Middle frontal gyrus (tissue), 1 donor: Measurements from ENCODE around the gene UNC13C.

Experiments
- DNase-seq: peaks from one replicate; pipeline ENCODE4 v3.0.0-alpha.2; 2015; ENCODE audit warnings: low spot score; ENCODE audit errors: extremely low spot score

UNC13C gene

GRCh38 chr15:54017959-54018358 lies 39.7 kb downstream of the UNC13C start:
- DNase-seq: peak; percentile 5

DNA sequence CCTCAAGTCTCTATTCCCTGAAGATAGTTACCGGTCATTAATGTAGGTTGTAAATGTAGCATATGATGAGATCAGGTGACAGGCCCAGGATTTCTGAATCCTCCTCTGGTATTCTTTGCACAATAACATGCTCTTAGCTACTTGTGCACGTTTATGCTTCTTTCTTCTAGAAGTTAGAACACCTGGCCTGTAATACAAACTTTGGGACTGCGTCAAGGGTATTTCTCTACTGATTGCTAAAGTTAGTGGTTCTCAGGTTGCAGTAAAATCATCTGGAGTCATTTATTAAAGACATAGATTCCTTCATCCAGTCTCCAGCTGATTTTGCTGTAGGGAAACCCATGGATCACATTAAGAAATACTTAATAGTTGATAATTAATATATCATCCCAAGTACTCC lies 48.0 kb downstream of the UNC13C start:
- no peak for DNase-seq

DNA sequence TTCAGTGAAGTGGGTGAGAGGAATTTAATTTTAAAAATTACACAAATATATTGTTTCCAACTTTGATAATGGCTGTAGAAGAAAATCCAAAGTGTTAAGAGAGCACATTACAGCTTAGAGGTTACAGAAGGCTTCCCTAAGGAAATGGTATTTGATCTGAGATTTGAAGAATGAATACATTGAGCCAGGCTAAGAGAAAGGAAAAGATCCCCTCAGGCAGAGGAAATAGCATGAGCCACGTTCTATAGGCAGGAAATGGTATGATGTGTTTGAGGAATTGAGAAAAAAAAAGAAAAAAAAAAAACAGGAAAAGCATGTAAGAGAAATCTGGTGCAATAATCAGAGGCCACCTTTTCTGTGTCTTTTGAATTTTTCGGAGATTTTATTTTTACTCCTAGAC lies 48.6 kb downstream of the UNC13C start:
- DNase-seq: no peak

DNA sequence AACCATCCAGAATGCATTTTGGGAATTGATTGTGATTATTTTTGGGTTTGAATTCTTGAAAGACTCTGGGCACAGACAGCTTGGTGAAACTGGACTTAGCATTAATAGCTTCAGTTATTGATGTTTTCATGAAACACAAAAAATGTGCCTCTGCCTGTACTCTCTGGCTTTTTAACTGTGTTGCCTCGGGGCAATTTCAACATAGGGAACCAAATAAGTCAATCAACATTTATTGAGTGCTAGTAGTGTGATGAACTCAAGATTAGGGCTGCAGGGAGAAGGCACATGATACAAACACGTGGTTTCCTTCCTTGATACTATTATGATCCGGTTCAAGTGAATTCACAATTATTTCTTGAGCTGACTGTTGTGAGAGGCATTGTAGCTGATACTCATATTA lies 50.8 kb downstream of the UNC13C start:
- DNase-seq: no peak

DNA sequence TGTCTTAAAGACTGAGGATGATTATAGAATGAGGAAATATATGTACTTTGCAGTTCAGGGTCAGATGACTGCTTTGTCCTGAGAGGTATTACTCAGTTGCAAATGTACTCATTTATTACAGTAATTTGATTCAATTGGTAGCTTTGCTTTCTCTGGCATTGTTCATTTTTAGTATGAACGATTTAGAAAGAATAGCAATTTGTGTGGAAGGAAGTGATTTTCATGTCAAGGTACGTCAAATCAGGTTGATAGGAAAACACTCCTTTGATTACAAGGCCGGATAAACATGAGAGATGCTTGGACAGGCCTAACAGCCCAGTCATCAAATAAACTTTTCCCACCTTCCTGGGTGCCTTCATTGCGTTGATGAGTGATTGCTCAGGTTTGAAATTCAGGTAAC lies 53.8 kb downstream of the UNC13C start:
- no peak for DNase-seq

GRCh38 chr15:54033356-54033860 lies 55.2 kb downstream of the UNC13C start:
- DNase-seq: no peak

DNA sequence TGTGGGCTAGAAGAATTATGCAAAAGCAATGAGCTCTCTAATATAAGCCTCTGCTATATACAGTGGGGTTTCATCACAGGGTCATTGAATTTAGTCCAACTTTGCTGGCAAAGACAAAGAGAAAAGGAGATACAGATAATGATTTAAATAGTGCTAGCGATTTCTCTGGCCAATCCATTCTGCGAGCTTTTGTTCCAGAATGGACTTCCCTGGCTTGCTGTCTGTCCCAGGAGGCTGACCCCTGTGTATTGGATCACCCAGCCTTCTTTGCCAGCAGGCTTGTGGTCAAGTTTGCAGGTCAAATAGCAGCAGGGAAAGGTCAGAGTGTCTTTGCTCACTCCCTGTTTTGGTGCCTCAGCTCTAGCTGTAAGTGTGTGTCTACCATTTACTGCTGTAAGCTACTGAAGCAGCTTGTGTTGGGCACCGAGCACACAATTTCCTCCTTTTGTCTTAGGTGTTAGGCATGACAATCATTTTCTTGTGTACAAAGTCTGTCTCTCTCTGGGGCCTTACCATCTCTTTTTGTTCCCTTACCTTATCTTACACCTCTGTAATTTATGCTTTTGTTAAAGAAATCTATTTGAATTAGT lies 55.7 kb downstream of the UNC13C start:
- DNase-seq: no peak

GRCh38 chr15:54035616-54036015 lies 57.4 kb downstream of the UNC13C start:
- DNase-seq: no peak

DNA sequence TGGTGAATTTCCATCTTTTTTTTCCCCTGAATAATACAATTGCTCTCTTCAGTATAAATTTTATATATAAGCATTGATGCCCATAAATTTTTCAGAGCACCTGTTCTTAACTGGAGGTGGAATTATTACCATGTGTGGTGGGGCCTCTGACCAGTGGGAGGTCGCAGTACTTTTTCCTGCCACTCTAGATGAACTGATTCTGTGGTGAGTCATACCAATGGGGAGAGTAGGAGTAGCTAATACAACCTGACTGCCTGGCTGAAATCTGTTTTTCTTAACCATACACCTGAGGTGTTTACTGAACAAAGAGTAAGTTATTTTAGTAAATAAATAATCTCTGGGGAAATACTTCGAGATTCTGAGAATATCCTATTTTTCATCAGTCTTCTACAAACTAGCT lies 67.2 kb downstream of the UNC13C start:
- no peak for DNase-seq

DNA sequence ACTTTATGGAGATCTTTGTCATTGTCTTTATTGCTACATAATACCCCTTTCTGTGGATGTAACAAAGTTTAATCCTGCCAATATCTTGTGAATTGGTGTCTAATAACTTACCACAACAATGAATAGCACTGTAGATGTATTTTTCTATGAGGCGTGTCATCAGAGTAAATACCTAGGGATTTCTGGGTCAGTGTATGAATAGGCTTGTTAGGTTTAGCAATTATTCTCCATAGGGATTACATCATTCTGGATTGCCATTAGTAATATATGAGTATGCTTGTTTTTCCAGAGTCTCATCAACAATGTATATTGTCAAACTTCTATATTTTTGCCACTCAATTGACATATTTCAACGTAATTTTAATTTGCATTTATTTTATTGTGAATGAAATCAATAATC lies 67.9 kb downstream of the UNC13C start:
- no peak for DNase-seq

GRCh38 chr15:54064365-54064764 lies 86.1 kb downstream of the UNC13C start:
- DNase-seq: no peak

- DNase-seq: no peak
Observed at GRCh38 chr15:54066403-54066802, 88.2 kb downstream of the UNC13C start.

DNA sequence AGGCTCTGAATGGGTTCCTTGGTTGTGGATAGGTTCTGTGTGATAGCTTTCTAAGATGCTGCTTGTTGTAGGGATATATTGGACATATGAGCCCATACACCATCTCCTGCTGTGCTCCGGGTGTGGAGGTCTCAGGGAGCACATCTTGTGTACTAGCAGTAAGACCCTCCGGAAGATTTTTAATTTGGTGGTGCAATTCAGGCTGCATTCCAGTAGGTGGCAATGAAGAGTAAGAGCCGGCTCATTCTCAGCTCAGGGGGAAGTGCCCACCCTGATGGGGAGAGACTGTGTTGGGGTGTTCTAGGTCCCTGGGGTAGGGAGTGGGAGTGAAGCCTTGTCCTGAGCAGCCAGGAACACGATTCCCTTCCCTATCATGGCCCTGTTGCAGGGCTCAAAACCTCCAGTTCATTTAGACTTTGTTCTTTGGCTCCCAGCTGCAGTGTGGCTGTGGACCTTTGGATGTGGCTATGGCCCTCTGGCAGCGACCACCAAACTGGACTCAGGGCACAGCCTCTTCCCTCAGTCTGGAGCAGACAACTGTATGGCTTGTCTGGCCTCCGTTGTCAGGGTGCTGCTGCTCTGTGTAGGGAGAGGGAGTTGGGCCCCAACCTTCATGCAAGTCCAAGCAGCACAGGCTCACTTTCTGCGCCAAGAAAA lies 104.7 kb downstream of the UNC13C start:
- DNase-seq: no peak

- no peak for DNase-seq
Observed at GRCh38 chr15:54083501-54083900, 105.3 kb downstream of the UNC13C start.

DNA sequence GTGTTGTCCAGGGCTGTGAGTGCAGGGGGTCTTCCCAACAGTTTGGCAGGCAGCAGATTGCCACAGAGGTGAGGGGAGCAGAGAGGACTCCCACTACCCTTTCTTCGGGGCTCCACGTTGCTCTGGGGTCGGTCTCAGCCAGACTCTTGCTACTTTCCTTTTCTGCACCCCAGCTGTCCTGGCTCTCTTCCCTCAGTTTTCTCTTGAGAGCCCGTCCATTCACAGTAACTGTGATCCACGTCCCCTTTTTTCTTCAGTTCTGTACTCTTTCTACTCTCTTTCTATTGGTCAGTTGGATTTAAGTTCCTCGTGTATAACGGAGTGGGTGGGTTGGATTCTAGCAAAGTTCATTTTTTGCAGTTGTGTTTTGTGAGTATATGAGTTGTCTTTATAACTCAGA lies 105.8 kb downstream of the UNC13C start:
- no peak for DNase-seq

- no peak for DNase-seq
Observed at GRCh38 chr15:54088837-54089236, 110.6 kb downstream of the UNC13C start.

- DNase-seq: no peak
Observed at GRCh38 chr15:54089776-54090175, 111.5 kb downstream of the UNC13C start.

DNA sequence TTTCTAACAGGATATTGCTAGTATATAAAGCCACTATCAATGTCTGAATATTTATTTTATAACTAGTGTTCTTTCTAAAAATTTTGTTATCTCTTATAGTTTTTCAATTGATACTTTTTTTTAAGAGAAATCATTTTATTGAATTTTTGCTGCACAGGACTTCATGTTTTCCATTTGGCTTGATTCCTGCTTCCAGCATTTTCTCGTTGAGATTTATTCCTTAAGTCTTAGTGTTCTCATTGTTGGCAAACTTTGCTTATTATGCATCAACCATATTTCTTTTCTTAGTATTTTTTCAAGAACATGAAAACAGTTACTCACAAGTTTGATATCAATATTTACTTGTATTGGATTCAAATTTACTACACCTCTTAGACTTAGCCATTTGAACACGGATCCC lies 113.4 kb downstream of the UNC13C start:
- DNase-seq: no peak

DNA sequence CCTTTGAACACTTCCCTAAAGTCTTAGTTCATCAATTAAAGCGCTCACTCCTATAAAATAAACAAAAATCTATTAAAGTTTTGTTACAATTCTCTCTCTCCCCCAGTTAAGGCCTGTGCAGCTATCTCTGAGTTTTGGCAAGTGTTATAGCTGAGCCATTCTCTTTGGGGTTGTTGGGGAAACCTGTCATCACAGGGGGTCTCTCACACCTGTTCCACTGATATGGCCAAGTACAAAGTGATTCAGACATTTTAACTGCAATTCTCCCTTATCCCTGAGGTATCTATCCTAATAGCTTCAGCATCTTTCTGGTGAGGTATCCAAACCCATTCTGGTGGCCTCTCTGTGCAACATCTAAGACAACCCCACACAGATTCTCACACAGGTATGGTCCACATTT lies 116.4 kb downstream of the UNC13C start:
- no peak for DNase-seq

GRCh38 chr15:54097019-54097418 lies 118.8 kb downstream of the UNC13C start:
- DNase-seq: no peak

- no peak for DNase-seq
Observed at GRCh38 chr15:54099010-54099409, 120.8 kb downstream of the UNC13C start.

DNA sequence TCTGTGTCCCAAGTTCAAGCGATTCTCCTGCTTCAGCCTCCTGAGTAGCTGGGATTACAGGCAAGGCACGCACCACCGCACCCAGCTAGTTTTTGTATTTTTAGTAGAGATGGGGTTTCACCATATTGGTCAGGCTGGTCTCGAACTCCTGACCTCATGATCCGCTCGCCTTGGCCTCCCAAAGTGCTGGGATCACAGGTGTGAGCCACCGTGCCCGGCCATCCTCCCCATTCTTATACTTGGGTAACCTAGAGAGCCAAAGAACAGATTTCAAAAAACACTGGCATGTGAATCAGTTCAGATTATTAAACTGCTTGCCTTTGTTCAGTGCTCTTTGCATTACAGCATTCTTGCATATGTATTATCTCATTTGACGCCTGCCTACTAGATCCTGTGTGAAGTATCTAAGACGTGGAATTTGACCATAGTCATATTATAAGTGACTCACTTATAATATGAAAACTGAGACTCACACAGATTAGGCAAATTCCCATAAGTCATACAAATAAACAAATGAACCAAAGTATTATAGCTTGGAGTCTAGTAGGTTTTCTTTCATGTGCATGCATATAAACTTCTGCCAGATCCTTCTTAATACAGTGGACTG lies 123.5 kb downstream of the UNC13C start:
- DNase-seq: no peak

GRCh38 chr15:54102704-54103103 lies 124.5 kb downstream of the UNC13C start:
- no peak for DNase-seq
